ENCODE measurements around the gene FAM174B. TPM values are rescaled to one million over a fixed set of nuclear protein-coding genes. Genes with fewer than 3 reads are reported as not detected.

The FAM174B gene
- total and polyA plus RNA-seq, 4 donors, result 2.5 to 4.5 (median 3.8) TPM

GRCh38 chr15:92570391-92570790, 85.2 kb downstream of the FAM174B start:
- 64% methylated on average over 7 of the region's 7 CpGs for WGBS
- TF ChIP-seq EGR1 (IDR thresholded peaks at IDR 0.05; ENCODE audit: low read depth in 2 of 2) (no peak), TAF1 (conservative IDR thresholded peaks at IDR 0.05) (no peak), FOXA1 (IDR thresholded peaks at IDR 0.05) (no peak), ATF3 (IDR thresholded peaks at IDR 0.05) (no peak), RAD21 (IDR thresholded peaks at IDR 0.05) (no peak), SP1 (IDR thresholded peaks at IDR 0.05) (no peak), HNF4A (conservative IDR thresholded peaks at IDR 0.05) (no peak)
- TF ChIP-seq, protein P1, sequence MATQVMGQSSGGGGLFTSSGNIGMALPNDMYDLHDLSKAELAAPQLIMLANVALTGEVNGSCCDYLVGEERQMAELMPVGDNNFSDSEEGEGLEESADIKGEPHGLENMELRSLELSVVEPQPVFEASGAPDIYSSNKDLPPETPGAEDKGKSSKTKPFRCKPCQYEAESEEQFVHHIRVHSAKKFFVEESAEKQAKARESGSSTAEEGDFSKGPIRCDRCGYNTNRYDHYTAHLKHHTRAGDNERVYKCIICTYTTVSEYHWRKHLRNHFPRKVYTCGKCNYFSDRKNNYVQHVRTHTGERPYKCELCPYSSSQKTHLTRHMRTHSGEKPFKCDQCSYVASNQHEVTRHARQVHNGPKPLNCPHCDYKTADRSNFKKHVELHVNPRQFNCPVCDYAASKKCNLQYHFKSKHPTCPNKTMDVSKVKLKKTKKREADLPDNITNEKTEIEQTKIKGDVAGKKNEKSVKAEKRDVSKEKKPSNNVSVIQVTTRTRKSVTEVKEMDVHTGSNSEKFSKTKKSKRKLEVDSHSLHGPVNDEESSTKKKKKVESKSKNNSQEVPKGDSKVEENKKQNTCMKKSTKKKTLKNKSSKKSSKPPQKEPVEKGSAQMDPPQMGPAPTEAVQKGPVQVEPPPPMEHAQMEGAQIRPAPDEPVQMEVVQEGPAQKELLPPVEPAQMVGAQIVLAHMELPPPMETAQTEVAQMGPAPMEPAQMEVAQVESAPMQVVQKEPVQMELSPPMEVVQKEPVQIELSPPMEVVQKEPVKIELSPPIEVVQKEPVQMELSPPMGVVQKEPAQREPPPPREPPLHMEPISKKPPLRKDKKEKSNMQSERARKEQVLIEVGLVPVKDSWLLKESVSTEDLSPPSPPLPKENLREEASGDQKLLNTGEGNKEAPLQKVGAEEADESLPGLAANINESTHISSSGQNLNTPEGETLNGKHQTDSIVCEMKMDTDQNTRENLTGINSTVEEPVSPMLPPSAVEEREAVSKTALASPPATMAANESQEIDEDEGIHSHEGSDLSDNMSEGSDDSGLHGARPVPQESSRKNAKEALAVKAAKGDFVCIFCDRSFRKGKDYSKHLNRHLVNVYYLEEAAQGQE (IDR thresholded peaks at IDR 0.05), result no peak
- Histone ChIP-seq H3K27me3 (ENCODE audit: control insufficient read depth in 4 of 4, insufficient read depth in 4 of 4, low read length in 3 of 4) (peaks cover 0 to 7% (median 0%) of the 10 kb centered on the region in 4 donors), H3K4me1 (ENCODE audit: control insufficient read depth in 4 of 4, insufficient read depth in 4 of 4, low read length in 3 of 4) (no peaks in the 10 kb centered on the region), H3K9me3 (ENCODE audit: control insufficient read depth in 4 of 4, low read length in 3 of 4) (no peaks in the 10 kb centered on the region), H3K27ac (ENCODE audit: low read depth in 1 of 2, low read length in 2 of 2) (no peak overlapping the region), H3K36me3 (ENCODE audit: control insufficient read depth in 4 of 4, insufficient read depth in 3 of 4, low read depth in 1 of 4, low read length in 3 of 4) (no peaks in the 10 kb centered on the region), H3K4me3 (ENCODE audit: low read depth in 1 of 3, low read length in 3 of 3) (no peak overlapping the region), H3K9ac (ENCODE audit: low read depth in 1 of 2, low read length in 2 of 2) (no peak overlapping the region)
- no peak for DNase-seq (ENCODE audit: low spot score)

DNA sequence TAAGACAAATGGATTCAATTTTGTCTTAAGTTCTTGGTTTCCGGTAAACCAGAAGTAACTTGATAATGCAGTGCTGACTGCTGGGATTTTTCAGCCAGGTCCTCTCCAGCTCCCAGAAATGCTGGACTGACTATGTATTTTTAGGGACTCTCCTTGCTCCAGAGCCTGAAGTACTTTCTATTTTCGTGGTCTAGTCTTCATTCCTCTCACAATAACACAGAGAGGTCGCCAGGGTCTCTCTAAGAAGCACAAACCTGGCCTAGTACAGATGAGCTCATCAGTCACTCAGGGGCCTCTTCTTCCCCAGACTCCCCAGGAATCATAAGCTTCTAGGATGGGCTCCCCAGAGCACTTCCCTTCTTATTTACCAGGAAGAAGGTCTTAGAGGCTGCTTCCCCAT, 85.8 kb downstream of the FAM174B start:
- H3K9me3 ChIP-seq (ENCODE audit: control insufficient read depth in 4 of 4, low read length in 3 of 4), result no peaks in the 10 kb centered on the region

More for the DNA sequence above, 85.8 kb downstream of the FAM174B start:
- no peaks in the 10 kb centered on the region for H3K4me1 ChIP-seq (ENCODE audit: control insufficient read depth in 4 of 4, insufficient read depth in 4 of 4, low read length in 3 of 4)
- peaks cover 0 to 7% (median 0%) of the 10 kb centered on the region in 4 donors for H3K27me3 ChIP-seq (ENCODE audit: control insufficient read depth in 4 of 4, insufficient read depth in 4 of 4, low read length in 3 of 4)
- TF ChIP-seq, protein P2, sequence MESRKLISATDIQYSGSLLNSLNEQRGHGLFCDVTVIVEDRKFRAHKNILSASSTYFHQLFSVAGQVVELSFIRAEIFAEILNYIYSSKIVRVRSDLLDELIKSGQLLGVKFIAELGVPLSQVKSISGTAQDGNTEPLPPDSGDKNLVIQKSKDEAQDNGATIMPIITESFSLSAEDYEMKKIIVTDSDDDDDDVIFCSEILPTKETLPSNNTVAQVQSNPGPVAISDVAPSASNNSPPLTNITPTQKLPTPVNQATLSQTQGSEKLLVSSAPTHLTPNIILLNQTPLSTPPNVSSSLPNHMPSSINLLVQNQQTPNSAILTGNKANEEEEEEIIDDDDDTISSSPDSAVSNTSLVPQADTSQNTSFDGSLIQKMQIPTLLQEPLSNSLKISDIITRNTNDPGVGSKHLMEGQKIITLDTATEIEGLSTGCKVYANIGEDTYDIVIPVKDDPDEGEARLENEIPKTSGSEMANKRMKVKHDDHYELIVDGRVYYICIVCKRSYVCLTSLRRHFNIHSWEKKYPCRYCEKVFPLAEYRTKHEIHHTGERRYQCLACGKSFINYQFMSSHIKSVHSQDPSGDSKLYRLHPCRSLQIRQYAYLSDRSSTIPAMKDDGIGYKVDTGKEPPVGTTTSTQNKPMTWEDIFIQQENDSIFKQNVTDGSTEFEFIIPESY (IDR thresholded peaks at IDR 0.05), result no peak
- TF ChIP-seq MAX (IDR thresholded peaks at IDR 0.05), result no peak
- TF ChIP-seq SP1 (IDR thresholded peaks at IDR 0.05), result no peak
- TF ChIP-seq JUND (IDR thresholded peaks at IDR 0.05), result no peak
- TF ChIP-seq YY1 (IDR thresholded peaks at IDR 0.05), result no peak
- TF ChIP-seq NR2F2 (IDR thresholded peaks at IDR 0.05), result no peak
- no peak for TF ChIP-seq HNF4A (conservative IDR thresholded peaks at IDR 0.05)
- TF ChIP-seq FOXA2 (IDR thresholded peaks at IDR 0.05), result no peak
- TF ChIP-seq TAF1 (conservative IDR thresholded peaks at IDR 0.05), result no peak
- no peak for TF ChIP-seq RAD21 (IDR thresholded peaks at IDR 0.05)
- TF ChIP-seq GABPA (IDR thresholded peaks at IDR 0.05 in 1 of 2, conservative IDR thresholded peaks at IDR 0.05 in 1 of 2), result no peak
- no peak for TF ChIP-seq HNF4G (IDR thresholded peaks at IDR 0.05)
- TF ChIP-seq ATF3 (IDR thresholded peaks at IDR 0.05), result no peak
- H3K4me3 ChIP-seq (ENCODE audit: low read depth in 1 of 3, low read length in 3 of 3), result no peak overlapping the region
- H3K27ac ChIP-seq (ENCODE audit: low read depth in 1 of 2, low read length in 2 of 2), result no peak overlapping the region
- no peak for DNase-seq (ENCODE audit: low spot score)
- WGBS, result 59% methylated on average over 3 of the region's 3 CpGs
- H3K9ac ChIP-seq (ENCODE audit: low read depth in 1 of 2, low read length in 2 of 2), result no peak overlapping the region
- no peaks in the 10 kb centered on the region for H3K36me3 ChIP-seq (ENCODE audit: control insufficient read depth in 4 of 4, insufficient read depth in 3 of 4, low read depth in 1 of 4, low read length in 3 of 4)

Other genes starting within 250 kb of the FAM174B start
- gene CHD2, start 244.5 kb upstream of the FAM174B start, total RNA-seq, result 10 to 100 TPM; 70.5 to 90.2 TPM
- 10 to 100 TPM; 13.9 to 28.3 TPM for gene CHD2, start 244.5 kb upstream of the FAM174B start, polyA plus RNA-seq

Measured in liver (tissue), 9 donors.